ENCODE data around the gene CRACR2A. TPM values are rescaled to one million over a fixed set of nuclear protein-coding genes. Genes with fewer than 3 reads are reported as not detected.

The CRACR2A gene
- total and polyA plus RNA-seq, 10 of the 15 experiments (the other 5 are each of a cell fraction or from before 2014, with no cell fraction given): 2.1 to 18.0 (median 13.2) TPM

GRCh38 chr12:3681595-3682061 lies 71.3 kb downstream of the CRACR2A start (continued):
- TF ChIP-seq ZNF592 (IDR thresholded peaks at IDR 0.05) (no peak), FOS (IDR thresholded peaks at IDR 0.05; ENCODE audit: borderline replicate concordance, extremely low read depth, insufficient read length) (no peak), TARDBP (IDR thresholded peaks at IDR 0.05; ENCODE audit: borderline replicate concordance) (no peak), USF2 (IDR thresholded peaks at IDR 0.05; ENCODE audit: borderline replicate concordance, low read depth, low read length) (no peak)

DNA sequence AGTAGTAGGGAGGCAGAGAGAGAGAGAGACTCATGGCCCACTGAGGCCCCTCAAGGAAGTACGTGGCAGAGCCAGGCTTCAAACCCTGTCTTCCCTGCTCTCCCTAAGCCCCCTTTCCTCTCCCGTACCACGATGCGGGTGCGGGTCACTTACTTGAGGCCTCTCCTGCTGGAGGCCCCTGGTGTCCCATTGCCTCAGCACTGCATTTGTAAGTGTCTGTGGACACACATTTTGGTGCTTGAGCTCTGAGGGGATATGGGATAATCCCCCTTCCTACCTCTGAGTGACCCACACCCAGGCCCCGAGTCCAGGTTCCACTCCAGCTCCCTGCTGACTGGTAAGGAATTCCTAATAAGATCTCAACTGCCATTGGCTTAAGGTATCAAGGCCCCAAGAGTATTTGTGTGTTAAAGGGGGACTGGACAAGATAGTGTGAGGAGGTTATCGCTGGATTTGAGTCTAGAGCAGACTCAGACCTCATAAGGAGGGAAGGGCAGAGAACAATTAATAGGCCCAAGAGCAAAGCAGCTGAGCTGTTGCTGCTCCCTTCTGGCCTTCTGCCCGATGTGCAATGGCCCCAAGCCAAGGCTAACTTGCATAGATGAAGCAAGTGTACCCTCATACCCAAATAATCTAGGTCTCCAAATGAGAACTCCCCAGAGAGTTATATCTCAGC lies 71.9 kb downstream of the CRACR2A start:
- H3K79me2 ChIP-seq (ENCODE audit: control insufficient read depth, insufficient read depth, low read length): no peaks in the 10 kb centered on the region
- H2AFZ ChIP-seq (ENCODE audit: control insufficient read depth, low read depth, low read length): no peak overlapping the region
- no peaks in the 10 kb centered on the region for H3K4me1 ChIP-seq (ENCODE audit: control insufficient read depth, insufficient read depth, low read length)
- H3K4me2 ChIP-seq (ENCODE audit: control insufficient read depth, insufficient read depth): no peak overlapping the region
- BruUV-seq (replicated peaks): no TSS peak
- intact Hi-C loops (cut with micrococcal nuclease; ENCODE audit: unreplicated experiment): no loop called here
- ChIA-PET RAD21 (ENCODE audit: unreplicated experiment) (no interaction called here), POLR2A (no interaction called here), CTCF (interaction anchor here (1.4 to 1.8 kb wide), 2 partner anchors 123 to 382 kb away, joined by 3 to 9 read pairs; no protein-coding TSS in a partner anchor), SMC1A (ENCODE audit: uncharacterized antibody, unreplicated experiment) (interaction anchor here (0.8 kb wide), 1 partner anchor 25 kb away, joined by 3 read pairs; no protein-coding TSS in a partner anchor)
- 70% methylated on average over 8 of the region's 8 CpGs for WGBS (ENCODE audit: insufficient coverage, insufficient replicate concordance, low lambda C conversion rate, missing lambda C conversion rate)
- peaks cover 6 to 7% of the 10 kb centered on the region in 2 experiments; a peak in 3 of 4 replicates for H3K36me3 ChIP-seq (ENCODE audit: control insufficient read depth in 2 of 2, insufficient read depth in 2 of 2, low read length in 1 of 2)
- no peaks in the 10 kb centered on the region; the same call in 1 of the 2 replicates for H4K20me1 ChIP-seq (ENCODE audit: control insufficient read depth, insufficient read depth)
- in situ Hi-C loops (cut with MboI): no loop called here
- TF ChIP-seq NR2C1 (IDR thresholded peaks at IDR 0.05) (no peak), POLR2AphosphoS5 (IDR thresholded peaks at IDR 0.05; ENCODE audit: low read length) (no peak), CHD2 (IDR thresholded peaks at IDR 0.05; ENCODE audit: borderline replicate concordance, low read depth, low read length) (no peak), ZNF592 (IDR thresholded peaks at IDR 0.05) (no peak), EED (IDR thresholded peaks at IDR 0.05; ENCODE audit: low read depth) (no peak), PKNOX1 (IDR thresholded peaks at IDR 0.05) (no peak)
- no peaks in the 10 kb centered on the region for H3K27me3 ChIP-seq (replicated peaks in 1 of 2; ENCODE audit: control insufficient read depth in 2 of 2, insufficient read depth in 2 of 2, low read length in 1 of 2)
- FAIRE-seq: no peak
- no peak overlapping the region for H3K4me3 ChIP-seq
- no peak for DNase-seq (ENCODE audit: low read depth, low spot score)
- H3K9me3 ChIP-seq (replicated peaks; ENCODE audit: control insufficient read depth, insufficient read depth, low read length): no peaks in the 10 kb centered on the region
- no peak overlapping the region for H3K9ac ChIP-seq (ENCODE audit: control insufficient read depth, insufficient read depth, low read length)
- no peak overlapping the region for H3K27ac ChIP-seq (ENCODE audit: control insufficient read depth, insufficient read depth)
- ATAC-seq: no peak

Data from GM12878 (cell line).